ENCODE data around the gene SULT1B1.

SULT1B1 gene

GRCh38 chr4:69757464-69757863, 3.0 kb downstream of the SULT1B1 start:
- H3K4me3 ChIP-seq (ENCODE audit: low read depth, low read length): no peak overlapping the region
- TF ChIP-seq CTCF (IDR thresholded peaks at IDR 0.05; ENCODE audit: low read depth, low read length): no peak
- in situ Hi-C loops (cut with HindIII; ENCODE audit: low sequenced_read_pairs): no loop called here
- DNase-seq (ENCODE audit: low read depth, low spot score): no peak

GRCh38 chr4:69754926-69755580, 5.4 kb downstream of the SULT1B1 start:
- H3K4me3 ChIP-seq (ENCODE audit: low read depth, low read length): no peak overlapping the region
- no peak for TF ChIP-seq CTCF (IDR thresholded peaks at IDR 0.05; ENCODE audit: low read depth, low read length)
- in situ Hi-C loops (cut with HindIII; ENCODE audit: low sequenced_read_pairs): no loop called here
- no peak for DNase-seq (ENCODE audit: low read depth, low spot score)

- TF ChIP-seq CTCF (IDR thresholded peaks at IDR 0.05; ENCODE audit: low read depth, low read length): no peak
- in situ Hi-C loops (cut with HindIII; ENCODE audit: low sequenced_read_pairs): no loop called here
- DNase-seq (ENCODE audit: low read depth, low spot score): no peak
Measured at GRCh38 chr4:69753686-69754085, 6.7 kb downstream of the SULT1B1 start.

GRCh38 chr4:69750346-69750745, 10.1 kb downstream of the SULT1B1 start:
- in situ Hi-C loops (cut with HindIII; ENCODE audit: low sequenced_read_pairs): no loop called here
- no peak for DNase-seq (ENCODE audit: low read depth, low spot score)
- no peak overlapping the region for H3K4me3 ChIP-seq (ENCODE audit: low read depth, low read length)
- TF ChIP-seq CTCF (IDR thresholded peaks at IDR 0.05; ENCODE audit: low read depth, low read length): no peak

More at GRCh38 chr4:69753686-69754085, 6.7 kb downstream of the SULT1B1 start:
- H3K4me3 ChIP-seq (ENCODE audit: low read depth, low read length): no peak overlapping the region

GRCh38 chr4:69749771-69750170, 10.6 kb downstream of the SULT1B1 start:
- no peak overlapping the region for H3K4me3 ChIP-seq (ENCODE audit: low read depth, low read length)
- in situ Hi-C loops (cut with HindIII; ENCODE audit: low sequenced_read_pairs): no loop called here
- TF ChIP-seq CTCF (IDR thresholded peaks at IDR 0.05; ENCODE audit: low read depth, low read length): no peak
- DNase-seq (ENCODE audit: low read depth, low spot score): peak; percentile 31

GRCh38 chr4:69748173-69748572, 12.2 kb downstream of the SULT1B1 start:
- no peak overlapping the region for H3K4me3 ChIP-seq (ENCODE audit: low read depth, low read length)
- TF ChIP-seq CTCF (IDR thresholded peaks at IDR 0.05; ENCODE audit: low read depth, low read length): no peak
- in situ Hi-C loops (cut with HindIII; ENCODE audit: low sequenced_read_pairs): no loop called here
- DNase-seq (ENCODE audit: low read depth, low spot score): no peak

- in situ Hi-C loops (cut with HindIII; ENCODE audit: low sequenced_read_pairs): no loop called here
Measured at GRCh38 chr4:69744157-69744478, 16.3 kb downstream of the SULT1B1 start.

More at GRCh38 chr4:69744157-69744478, 16.3 kb downstream of the SULT1B1 start:
- TF ChIP-seq CTCF (IDR thresholded peaks at IDR 0.05; ENCODE audit: low read depth, low read length): no peak
- no peak overlapping the region for H3K4me3 ChIP-seq (ENCODE audit: low read depth, low read length)
- no peak for DNase-seq (ENCODE audit: low read depth, low spot score)

All from astrocyte of the spinal cord (primary cell).